GM12891 (cell line): ENCODE data around the gene LY9.

Experiments
- PAX5 ChIP-seq: IDR thresholded peaks from 2 replicates; pipeline ENCODE4 v1.6.1; 2011; ENCODE audit warnings: low read length, moderate library complexity, mild to moderate bottlenecking; ENCODE audit not compliant: insufficient read depth, severe bottlenecking
- POLR2A ChIP-seq: IDR thresholded peaks from 2 replicates; pipeline ENCODE4 v1.6.1; 2011; ENCODE audit warnings: low read depth, low read length, control low read depth
- POLR2AphosphoS5 ChIP-seq: IDR thresholded peaks from 2 replicates; pipeline ENCODE4 v1.6.1; 2011; ENCODE audit warnings: low read depth, low read length, control low read depth
- POU2F2 ChIP-seq: IDR thresholded peaks from 2 replicates; pipeline ENCODE4 v1.6.1; 2011; ENCODE audit warnings: low read depth, mild to moderate bottlenecking, control low read depth, low read length, moderate library complexity
- SPI1 ChIP-seq: IDR thresholded peaks from 2 replicates; pipeline ENCODE4 v1.6.1; 2011; ENCODE audit warnings: low read depth, low read length, control low read depth
- TAF1 ChIP-seq: IDR thresholded peaks from 2 replicates; pipeline ENCODE4 v1.6.1; 2011; ENCODE audit warnings: low read depth, low read length, control low read depth

DNA sequence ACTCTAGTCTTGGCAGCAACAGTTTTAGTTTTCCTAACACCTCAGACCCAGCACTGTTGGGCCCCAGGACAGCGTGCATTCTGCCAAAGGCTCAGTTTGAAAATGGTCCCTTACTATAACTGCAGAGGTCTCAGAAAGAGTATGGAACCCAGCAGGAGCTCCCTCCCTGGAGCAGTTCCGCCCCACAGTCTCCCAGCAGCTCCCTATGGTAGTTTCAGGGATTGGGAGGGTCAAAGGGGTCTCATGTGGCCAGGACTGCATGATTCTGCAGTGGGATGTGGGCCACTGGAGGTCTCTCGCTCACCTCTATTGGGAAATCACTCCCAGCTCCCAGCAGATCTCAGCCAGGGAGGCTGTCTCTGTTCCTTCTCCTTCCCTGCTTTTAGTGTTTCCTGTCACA lies 12.3 kb downstream of the LY9 start:
- TF ChIP-seq SPI1 (no peak), TAF1 (no peak), POLR2AphosphoS5 (no peak), POLR2A (no peak), POU2F2 (no peak), PAX5 (no peak)
